Activated T-cell treated with anti-CD3 and anti-CD28 coated beads for 1 hour (primary cell): Measurements from ENCODE around the gene PXMP2.
"Not testable (repeated sequence)": the region's sequence is repeated elsewhere in the genome, so short reads cannot be mapped to it uniquely, and the experiment has no call there.

ENCODE experiments used
- DNase-seq: peaks from one replicate; pipeline ENCODE4 v3.0.0-alpha.2; 2020; ENCODE audit warnings: low read depth

Gene PXMP2

DNA sequence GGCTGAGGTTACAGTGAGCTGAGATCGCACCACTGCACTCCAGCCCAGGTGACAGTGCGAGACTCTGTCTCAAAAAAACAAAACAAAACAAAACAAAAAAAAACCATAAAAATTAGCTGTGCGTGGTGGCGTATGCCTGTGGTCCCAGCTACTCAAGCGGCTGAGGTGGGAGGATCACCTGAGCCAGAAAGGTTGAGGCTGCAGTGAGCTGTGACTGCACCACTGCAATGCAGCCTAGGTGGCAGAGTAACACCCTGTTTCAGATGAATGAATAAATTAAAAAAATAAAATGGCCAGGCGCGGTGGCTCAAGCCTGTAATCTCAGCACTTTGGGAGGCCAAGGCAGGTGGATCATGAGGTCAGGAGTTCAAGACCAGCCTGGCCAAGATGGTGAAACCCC is 66.3 kb downstream of the PXMP2 start:
- not testable (repeated sequence) for DNase-seq

DNA sequence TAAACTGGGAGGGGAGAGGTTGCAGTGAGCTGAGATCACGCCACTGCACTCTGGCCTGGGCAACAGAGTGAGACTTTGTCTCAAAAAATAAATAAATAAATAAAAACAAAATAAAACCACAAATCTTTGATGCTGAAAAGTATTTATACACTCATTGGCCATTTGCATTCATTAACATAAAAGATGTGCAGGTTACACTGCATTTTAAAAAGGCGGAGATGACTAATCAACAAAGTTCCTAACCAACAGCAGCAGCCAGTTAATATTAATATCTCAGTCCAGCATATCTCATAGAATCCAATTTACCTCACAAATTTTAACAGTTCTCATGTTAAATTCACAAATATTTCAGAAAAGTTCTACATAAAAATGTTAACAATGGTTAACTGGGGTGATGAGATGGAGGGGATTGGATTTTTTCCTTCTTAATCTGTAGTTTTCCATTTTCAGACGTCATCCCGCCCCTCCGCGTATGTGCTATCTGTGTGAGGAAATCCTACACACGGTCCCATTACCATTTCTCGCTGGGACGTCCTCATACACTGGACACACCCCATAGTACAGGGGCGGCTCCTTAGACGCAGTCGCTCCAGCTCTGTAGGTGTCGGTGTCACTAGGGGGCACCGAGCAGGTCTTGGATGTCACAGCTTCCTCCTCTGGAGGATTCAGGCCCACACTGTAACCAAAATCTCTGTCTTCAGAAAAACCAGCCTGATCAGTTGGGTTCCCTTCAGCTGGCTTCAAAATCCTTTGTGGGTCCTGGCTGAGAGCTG is 67.0 kb downstream of the PXMP2 start:
- DNase-seq: no peak
